Activated CD8-positive, alpha-beta memory T cell treated with anti-CD3 and anti-CD28 coated beads, Interleukin-2, amount 50 U/mL, for 1 hour (primary cell): ENCODE data around the gene PSMF1.

Experiments used
- DNase-seq: peaks from one replicate; pipeline ENCODE4 v3.0.0-alpha.2; 2020; ENCODE audit errors: extremely low read depth

The PSMF1 gene

GRCh38 chr20:1163653-1164052, 45.3 kb downstream of the PSMF1 start:
- no peak for DNase-seq

DNA sequence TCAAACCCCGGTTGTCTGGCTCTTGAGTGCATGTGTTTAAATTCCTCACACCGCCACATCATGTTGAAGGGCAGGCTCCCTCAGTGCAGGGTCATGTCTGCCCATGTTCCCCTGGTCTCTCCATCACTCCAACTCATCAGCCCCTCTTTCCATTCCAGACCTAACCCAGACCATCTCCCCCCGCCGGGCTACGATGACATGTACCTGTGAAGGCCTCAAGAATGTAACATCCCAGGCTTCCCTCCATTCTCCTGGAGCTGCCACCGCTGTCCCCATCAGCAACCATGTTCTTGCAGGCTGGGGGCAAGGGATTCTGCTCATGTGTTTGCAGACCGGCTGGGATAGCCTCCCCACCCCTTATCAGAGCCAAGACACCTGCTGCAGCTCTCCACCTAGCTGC, 46.5 kb downstream of the PSMF1 start:
- no peak for DNase-seq

DNA sequence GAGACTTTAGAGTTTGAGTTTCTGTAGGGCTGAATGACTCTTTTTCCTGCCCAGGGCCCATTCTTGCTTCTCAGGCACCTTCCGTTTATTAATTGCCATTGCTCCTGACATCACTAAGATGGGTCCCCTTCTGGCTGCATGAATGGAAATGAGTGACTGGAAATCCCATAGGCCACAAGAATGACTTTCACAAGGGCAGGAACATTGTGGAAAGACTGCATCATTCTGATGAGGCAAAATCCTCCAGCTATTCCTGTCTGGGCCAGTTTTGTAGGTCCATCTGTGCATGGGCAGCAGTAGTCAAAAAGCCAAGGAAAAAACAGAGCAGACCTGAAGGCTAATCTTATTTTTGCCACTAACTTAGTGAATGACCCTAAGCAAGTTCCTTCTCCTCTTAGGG, 47.1 kb downstream of the PSMF1 start:
- DNase-seq = no peak

DNA sequence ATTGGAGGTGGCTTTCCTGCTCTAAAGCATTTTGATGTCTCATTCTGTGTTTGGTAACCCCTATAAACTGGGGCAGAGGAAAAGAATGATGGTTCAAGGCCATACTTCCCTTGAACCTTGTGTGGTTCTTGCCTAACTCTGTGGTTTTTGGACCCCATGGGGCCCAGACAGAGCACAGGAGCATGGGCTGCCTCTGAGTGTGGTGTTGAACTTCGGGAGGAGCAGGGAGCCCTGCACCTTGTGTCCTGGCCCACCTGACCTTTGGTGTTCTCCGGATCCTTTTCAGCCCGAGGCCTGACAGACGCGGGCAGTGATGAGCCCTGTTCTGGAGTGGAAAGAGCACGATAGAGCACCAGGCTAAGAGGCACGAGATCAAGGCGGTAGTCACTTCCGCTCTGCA, 47.5 kb downstream of the PSMF1 start:
- DNase-seq = no peak

DNA sequence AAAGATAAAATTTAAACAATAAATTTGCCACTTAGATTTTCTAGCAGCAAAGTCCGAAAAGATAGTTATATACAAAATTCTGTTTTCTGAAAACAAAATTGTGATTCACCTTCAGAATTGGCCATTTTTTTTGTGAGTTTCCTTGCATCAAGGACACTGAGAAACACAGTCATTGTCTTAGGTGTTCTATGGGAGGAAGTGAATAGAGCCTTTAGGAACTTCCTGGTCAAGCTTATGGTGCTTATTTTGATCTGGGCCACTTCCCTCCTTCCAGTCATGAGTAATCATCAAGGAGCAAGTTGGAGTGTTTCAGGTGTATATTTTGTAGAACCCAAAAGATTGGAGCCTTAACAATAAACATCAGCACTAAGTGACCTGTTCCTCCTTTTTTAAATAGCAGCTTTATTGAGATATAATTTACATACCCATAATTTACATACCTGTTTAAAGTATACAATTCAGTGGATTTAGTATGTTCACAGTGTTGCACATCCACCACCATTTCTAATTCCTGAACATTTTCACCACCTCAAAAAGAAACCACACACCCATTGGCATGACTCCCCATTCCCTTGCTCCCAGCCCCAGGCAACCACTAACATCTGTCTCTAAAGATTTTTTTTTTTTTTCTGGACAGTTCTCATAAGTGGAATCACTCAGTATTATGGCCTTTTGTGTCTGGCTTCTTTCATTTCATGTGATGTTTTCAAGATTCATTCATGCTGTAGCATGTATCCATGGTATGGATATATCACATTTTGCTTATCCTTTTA, 48.7 kb downstream of the PSMF1 start:
- no peak for DNase-seq

GRCh38 chr20:1169224-1169623, 50.8 kb downstream of the PSMF1 start:
- no peak for DNase-seq

DNA sequence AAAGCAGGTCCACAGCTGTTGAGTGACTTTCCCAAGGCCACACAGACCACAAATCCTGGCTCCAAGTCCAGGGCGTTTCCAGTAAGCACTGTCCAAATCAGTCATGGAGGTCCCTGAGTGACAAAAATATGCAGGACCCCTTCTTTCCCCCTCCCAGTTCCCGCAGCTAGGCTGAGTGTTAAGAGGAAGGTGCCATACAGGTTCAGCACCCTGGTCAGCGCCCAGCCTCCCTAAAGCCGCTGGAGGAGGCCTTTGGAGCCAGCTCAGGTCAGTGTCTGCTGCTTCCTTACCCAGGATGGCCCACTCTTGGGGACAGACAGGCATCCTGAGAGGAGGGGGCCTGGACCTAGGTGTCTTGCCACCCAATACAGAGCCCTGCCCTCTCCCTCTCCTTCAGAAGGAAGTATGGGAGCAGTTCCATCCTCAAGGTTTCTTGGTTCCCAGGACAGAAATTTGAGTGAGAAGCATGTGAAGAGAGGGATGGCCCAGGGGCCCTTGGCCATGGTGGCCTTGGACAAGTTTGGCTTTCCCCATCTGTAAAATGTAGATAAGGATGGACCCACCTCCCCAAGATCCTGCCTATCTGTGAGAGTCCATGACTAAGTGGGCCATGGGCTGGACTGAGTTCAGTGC, 53.2 kb downstream of the PSMF1 start:
- no peak for DNase-seq

DNA sequence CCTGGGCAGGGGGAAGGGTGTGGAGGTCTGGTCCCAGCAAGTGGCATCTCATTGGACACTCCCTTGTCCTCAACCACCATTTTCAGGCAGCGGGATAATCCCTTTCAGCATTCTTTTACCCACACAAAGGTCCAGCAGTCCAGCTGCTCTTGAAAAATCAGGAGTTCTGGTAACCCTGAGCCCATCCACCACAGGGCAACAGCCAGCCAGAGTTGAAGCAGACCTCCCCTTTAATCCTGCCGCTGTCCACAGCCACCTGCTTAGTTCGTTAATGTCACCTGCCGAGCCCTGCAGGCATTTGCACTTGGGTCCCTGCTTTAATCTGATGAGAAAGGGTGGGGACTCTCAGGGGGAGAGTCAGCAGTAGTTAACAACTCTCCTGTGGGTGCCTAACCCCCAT, 55.3 kb downstream of the PSMF1 start:
- DNase-seq = no peak

GRCh38 chr20:1174787-1175186, 56.4 kb downstream of the PSMF1 start:
- no peak for DNase-seq

GRCh38 chr20:1177680-1178079, 59.3 kb downstream of the PSMF1 start:
- DNase-seq = no peak

DNA sequence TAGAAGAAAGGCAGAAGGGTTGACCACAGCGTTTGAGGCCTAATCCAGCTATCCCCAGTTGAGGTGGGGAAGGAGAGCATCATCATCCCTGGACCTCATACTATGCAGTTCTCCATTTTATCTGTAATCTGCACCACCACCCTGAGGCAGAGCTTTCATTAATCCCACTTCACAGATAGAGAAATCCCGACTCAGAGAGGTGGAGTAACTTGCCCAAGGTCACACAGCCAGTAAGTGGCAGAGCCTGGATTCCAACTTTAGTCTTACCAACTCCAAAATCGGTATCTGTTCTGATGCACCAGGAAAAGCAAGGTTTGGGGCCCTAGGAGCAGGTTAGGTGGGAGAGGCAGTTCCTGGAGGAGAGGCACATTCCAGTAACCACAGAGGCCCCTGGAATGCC, 59.7 kb downstream of the PSMF1 start:
- no peak for DNase-seq

DNA sequence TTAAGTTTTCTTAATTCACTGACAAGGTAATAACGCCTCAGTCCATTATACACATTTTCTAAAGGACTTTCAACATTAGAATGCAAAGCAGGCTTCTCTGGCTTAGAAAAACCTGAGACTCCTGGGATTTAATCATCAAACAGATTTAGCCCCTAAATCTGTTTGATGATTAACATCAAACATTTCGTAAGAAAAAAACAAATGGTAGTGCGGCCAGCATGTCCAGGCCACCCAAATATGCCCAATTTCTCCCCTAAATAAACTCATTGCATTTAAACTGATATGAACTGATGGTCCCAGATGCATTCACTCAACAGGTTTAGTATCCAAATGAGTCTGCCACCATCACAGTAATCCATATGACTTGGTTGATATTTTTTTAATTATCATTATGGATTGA, 60.2 kb downstream of the PSMF1 start:
- no peak for DNase-seq

GRCh38 chr20:1180949-1181348, 62.5 kb downstream of the PSMF1 start:
- no peak for DNase-seq

DNA sequence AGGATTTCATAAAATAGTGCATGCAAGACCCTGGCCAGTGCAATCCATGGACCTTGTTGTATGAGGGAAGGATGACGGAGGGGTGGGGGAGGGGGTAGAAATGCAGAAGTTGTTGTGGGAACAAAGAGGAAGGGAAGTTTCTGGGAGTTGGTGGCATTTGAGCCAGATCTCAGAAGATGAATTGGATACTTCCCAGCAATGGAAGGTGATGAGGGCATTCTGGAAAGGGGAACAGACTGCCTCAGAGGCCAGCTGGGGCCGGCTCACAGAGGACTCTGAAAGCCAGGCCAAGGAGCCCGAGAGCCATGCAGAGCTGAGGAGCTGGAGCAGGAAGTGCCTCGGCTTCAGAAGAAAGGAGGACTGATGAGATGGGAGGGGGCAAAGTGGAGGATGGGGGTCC, 63.7 kb downstream of the PSMF1 start:
- DNase-seq = no peak

- DNase-seq = no peak
Measured at GRCh38 chr20:1183153-1183552, 64.8 kb downstream of the PSMF1 start.

GRCh38 chr20:1184260-1184637, 65.8 kb downstream of the PSMF1 start:
- DNase-seq = no peak

DNA sequence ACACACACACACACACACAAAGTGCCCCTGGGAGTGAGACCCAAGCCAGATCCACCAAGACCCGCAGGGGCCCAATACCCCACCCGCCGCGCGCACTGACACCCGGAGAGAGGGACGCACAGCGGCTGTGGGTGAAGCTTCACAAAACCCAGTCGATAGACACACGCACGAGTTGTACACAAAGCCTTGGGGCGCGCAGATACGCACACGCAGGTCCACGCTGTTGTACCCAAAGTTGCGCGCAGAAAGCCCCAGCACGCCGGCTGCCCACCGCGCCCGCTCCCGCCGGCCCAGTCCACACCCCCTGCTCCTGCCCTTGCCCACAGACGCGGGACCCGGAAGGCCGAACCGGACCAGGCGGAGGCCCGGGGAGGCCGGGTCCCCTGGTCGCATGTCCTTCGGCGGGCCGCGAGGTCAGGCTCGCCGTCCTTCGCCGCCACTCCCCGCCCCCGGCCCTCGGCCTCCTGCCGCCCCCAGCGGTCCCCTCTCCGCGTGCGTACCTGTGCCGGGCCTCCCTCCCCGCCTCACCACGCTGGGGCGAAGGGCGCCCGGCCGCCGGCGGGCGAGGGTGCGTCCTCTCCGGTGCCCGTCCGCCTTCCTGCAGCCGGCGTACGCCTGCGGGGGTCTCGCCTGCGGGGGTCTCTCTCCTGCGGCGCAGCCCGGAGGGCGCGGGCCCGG, 66.4 kb downstream of the PSMF1 start, which contains the start of gene TMEM74B:
TSS of gene TMEM74B (minus strand) at position 344 of the 678 bp plus-strand sequence. CDS start 1,180 bp downstream, outside the sequence.
- DNase-seq = no peak

DNA sequence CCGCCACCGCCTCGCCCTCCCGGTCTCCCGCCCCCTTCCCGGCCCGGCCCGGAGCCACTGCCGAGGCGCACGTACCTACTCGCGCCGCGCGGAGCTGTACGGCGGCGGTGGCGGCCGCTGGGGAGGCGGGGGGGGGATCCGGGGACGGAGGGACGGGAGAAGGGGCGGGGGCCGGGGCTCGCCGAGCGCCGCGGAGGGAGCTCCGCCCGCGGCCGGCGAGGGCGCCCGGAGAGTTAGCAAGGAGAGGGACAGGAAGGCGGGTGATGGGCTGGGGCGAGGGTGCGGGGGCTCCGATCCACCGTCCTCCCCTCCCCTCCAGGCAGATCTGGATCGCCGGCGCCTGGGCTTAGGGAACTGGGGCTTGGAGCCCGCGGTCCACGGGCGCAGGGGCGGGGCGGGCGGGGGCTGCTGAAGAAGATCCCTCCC, 66.9 kb downstream of the PSMF1 start:
- no peak for DNase-seq

DNA sequence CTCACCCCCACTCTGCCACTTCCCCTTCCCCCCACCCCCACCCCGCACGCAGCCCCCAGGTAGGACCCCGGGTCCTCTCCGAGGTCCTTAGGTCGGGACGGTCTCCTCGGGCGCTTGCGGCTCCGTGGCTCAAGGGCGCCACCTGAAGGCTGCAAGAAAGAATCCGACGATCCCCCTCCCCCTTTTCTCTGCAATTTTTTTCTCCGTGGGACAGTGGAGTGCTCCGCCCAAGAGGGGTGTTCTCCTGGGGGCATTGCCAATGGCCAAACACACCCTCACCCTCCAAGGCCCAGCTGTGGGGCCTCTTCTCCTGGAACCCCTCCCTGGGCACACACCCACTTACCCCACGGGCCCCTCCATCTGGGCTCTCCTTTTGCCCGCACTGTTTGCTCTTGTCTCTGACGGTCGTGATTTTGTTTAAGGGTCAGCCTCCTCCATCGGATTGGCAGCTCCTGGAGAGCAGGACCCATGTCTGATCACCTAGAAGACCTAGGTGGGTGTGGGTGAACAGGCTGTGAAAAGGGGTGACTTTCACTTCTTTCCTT, 67.5 kb downstream of the PSMF1 start:
- no peak for DNase-seq

DNA sequence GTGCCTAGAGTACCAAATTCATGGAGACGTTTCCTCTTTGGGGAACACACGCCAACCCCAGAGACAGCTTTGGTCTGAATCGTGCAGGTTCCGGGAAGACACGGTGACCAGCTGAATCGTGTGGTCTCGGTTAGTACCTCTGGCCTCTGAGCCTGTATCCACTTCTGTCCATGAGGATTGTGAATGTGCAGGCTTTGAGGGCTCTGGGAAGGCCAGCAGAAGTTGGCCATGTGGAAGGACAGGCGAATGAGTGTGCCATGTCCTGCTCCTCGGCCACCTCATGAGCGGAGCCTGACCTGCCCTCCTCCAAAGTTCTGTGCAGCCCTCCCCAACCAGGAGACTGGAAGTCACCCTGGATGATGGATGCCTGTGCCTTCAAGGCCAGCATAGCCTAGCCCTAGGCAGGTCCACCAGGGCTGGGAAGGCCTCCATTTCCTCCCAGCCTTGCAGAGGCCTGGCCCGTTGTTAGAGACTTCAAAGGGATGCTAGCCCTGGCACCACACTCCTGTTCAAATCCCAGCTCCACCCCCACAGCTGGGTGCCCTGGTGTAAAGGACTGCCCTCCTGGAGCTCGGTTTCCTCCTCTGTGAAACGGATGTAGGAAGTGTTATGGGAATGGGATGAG, 68.1 kb downstream of the PSMF1 start:
- DNase-seq = no peak

GRCh38 chr20:1187605-1188171, 69.3 kb downstream of the PSMF1 start:
- no peak for DNase-seq

GRCh38 chr20:1188347-1188746, 69.9 kb downstream of the PSMF1 start:
- DNase-seq = no peak
